ENCODE data around the gene TPPP2.

DNA sequence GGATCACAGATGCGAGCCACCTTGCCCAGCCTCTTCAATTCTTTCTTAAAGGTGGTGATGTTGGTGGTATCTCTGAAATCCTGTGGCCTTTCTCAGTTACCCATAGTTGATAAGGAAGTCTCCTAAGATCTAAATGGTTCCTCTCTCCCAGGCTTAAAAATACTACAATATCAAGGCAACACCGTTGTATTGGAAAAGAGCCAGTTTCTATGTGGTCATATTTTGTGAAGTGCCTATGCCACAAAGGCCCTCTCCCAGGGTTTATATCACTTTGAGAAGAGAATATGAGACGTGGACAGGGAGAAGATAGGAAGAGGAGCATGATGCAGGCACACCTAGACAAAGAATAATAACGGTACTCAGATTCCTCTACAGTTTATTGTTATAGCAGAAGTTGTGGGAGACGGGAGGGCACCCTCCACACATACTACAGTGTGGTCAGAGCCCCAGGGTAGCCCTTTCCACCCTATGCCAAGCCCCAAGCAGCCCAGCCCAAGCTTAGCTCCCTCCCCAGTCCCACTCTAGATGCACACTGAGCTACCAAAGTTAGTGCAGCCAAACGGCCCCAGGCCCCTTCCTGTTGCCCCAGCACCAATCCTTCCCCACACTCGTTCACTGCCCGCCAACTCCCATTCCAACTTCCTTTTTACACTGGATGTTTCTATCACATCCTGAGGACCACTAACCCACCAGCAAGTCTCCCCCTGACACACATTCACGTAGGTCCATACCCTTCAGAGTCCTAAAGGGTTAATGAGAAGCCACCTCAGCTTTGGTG, 13.4 kb upstream of the TPPP2 start:
- TF ChIP-seq SP1 (IDR thresholded peaks at IDR 0.05) (no peak), YY1 (IDR thresholded peaks at IDR 0.05) (no peak), TAF1 (conservative IDR thresholded peaks at IDR 0.05) (no peak), EGR1 (IDR thresholded peaks at IDR 0.05; ENCODE audit: low read depth in 2 of 2) (no peak), GABPA (IDR thresholded peaks at IDR 0.05 in 1 of 2, conservative IDR thresholded peaks at IDR 0.05 in 1 of 2) (no peak), RAD21 (IDR thresholded peaks at IDR 0.05) (no peak)
- TF ChIP-seq, protein P1, sequence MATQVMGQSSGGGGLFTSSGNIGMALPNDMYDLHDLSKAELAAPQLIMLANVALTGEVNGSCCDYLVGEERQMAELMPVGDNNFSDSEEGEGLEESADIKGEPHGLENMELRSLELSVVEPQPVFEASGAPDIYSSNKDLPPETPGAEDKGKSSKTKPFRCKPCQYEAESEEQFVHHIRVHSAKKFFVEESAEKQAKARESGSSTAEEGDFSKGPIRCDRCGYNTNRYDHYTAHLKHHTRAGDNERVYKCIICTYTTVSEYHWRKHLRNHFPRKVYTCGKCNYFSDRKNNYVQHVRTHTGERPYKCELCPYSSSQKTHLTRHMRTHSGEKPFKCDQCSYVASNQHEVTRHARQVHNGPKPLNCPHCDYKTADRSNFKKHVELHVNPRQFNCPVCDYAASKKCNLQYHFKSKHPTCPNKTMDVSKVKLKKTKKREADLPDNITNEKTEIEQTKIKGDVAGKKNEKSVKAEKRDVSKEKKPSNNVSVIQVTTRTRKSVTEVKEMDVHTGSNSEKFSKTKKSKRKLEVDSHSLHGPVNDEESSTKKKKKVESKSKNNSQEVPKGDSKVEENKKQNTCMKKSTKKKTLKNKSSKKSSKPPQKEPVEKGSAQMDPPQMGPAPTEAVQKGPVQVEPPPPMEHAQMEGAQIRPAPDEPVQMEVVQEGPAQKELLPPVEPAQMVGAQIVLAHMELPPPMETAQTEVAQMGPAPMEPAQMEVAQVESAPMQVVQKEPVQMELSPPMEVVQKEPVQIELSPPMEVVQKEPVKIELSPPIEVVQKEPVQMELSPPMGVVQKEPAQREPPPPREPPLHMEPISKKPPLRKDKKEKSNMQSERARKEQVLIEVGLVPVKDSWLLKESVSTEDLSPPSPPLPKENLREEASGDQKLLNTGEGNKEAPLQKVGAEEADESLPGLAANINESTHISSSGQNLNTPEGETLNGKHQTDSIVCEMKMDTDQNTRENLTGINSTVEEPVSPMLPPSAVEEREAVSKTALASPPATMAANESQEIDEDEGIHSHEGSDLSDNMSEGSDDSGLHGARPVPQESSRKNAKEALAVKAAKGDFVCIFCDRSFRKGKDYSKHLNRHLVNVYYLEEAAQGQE (IDR thresholded peaks at IDR 0.05), result no peak
- TF ChIP-seq, protein P2, sequence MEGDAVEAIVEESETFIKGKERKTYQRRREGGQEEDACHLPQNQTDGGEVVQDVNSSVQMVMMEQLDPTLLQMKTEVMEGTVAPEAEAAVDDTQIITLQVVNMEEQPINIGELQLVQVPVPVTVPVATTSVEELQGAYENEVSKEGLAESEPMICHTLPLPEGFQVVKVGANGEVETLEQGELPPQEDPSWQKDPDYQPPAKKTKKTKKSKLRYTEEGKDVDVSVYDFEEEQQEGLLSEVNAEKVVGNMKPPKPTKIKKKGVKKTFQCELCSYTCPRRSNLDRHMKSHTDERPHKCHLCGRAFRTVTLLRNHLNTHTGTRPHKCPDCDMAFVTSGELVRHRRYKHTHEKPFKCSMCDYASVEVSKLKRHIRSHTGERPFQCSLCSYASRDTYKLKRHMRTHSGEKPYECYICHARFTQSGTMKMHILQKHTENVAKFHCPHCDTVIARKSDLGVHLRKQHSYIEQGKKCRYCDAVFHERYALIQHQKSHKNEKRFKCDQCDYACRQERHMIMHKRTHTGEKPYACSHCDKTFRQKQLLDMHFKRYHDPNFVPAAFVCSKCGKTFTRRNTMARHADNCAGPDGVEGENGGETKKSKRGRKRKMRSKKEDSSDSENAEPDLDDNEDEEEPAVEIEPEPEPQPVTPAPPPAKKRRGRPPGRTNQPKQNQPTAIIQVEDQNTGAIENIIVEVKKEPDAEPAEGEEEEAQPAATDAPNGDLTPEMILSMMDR (IDR thresholded peaks at IDR 0.05; ENCODE audit: low read depth, low read length, missing input control), result no peak
- TF ChIP-seq, protein P3, sequence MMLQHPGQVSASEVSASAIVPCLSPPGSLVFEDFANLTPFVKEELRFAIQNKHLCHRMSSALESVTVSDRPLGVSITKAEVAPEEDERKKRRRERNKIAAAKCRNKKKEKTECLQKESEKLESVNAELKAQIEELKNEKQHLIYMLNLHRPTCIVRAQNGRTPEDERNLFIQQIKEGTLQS (IDR thresholded peaks at IDR 0.05), result no peak
- TF ChIP-seq, protein P4, sequence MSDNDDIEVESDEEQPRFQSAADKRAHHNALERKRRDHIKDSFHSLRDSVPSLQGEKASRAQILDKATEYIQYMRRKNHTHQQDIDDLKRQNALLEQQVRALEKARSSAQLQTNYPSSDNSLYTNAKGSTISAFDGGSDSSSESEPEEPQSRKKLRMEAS (IDR thresholded peaks at IDR 0.05), result no peak

All from liver (tissue), 3 donors.